HTERT RPE-1 (cell line): ENCODE data around the gene C14orf132.

Source experiments
- in situ Hi-C: fragments of 300-500 bp; cut with MboI; formaldehyde crosslinking; loops from 4 replicates; pipeline ENCODE4 v1.14.3; 2020; ENCODE audit warnings: low sequenced_read_pairs

Gene C14orf132

DNA sequence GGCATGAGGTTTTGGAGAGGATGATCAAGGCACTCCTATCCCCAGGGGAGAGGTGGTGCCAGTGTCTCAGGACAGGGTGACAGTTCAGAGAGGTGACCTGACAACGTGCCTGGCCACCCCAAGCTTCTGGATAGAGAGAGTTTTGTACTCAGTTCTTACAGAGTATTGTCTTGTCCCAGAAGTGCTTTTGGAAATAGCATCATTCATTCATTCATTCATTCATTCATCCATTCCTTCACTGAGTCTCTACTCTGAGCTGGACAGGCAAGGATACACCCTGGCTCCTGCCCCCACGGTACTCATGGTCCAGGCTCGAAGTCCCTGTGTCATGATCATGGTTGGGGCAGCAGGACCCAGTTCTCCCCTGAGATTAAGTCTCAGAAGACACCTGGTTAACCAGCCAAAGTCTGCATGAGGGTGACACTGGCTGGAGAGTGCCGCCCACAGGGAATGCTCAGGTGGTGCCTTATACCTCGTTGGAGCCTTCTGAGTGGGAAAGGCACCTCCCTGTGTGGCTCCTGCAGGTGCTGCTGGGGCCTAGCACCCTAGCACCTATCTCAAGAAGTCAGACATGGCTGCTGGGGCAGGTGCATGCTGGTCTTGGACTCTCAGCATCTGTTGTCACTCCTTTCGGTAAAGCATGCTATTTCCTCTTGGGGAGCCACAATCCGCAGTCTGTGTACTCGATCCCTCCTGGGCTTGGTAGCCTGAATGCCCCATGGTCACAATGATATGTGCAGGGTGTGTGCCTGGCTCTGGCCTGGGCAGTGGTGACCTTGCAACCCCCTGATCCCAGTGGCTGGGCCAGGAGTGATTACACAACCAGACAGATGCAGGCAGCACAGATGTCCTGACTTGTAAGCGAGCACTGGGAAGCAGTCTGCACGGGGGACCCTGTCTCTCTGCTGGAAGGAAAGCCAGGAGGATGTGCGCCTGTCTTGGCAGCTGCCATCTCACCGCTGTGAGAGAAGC, 57.8 kb downstream of the C14orf132 start:
- in situ Hi-C loops = no loop called here

DNA sequence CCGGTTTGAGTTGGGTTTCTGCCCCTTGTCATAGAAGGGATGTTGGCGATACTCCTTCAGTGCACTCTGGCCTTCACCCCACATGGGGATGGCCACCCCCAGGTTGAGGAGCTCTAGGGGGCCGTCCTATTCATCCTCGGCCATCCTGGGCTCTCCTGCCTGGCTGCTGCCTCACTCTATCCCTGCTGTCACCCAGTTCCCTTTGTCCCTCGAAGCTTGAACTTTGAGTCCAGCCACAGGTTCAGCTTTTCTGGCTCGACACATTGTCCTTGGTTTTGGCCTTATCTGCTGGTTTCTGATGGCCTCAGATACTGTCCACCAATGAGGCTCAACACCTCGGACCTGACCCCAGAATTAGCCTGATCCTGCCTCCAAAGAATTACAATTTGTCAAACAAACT, 58.6 kb downstream of the C14orf132 start:
- in situ Hi-C loops = no loop called here

DNA sequence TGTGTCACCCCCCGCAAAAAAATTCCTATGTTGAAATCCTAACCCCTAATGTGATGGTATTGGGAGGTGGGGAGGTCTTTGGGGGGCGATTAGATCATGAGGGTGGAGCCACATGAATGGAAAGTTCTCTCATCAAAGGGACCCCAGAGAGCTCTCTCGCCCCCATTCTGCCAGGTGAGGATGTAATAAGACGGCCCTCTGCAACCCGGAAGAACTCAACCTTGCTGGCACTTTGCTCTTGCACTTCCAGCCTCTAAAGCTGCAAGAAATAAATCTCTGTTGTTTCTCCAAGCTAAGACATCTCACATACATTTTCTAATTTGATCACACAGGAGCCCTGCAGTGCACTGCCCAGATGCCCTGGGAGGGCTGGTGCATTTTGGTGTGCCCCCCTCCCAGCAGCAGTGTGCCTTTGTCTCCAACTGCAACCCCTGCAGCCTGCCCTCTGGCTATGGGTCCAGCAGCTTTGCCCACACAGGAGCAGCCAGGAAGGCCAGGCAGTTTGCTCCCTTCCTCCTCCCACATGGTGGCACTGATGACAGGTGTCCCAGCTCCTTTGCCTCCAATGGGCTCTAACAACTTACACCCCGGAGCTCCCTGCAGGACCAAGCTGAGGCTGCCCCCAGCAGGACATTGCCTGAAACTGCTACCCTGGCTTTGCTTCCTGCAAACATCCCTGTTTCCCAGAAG, 59.3 kb downstream of the C14orf132 start:
- in situ Hi-C loops = no loop called here

DNA sequence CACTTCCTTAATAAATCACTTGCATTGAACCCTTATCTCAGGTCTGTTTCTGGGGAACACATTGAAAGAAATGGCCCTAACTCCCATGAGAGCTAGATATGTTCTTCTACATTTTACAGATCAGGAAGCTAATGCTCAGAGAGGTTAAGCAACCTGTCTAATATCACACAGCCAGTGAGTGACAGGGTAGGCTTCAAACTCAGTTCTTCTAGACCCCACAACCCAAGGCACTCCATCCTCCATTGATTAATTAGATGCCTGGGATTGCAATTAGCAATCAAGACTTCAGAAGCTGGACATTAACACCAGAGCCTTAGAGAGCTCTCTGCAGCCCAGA, 59.8 kb downstream of the C14orf132 start:
- in situ Hi-C loops = no loop called here

DNA sequence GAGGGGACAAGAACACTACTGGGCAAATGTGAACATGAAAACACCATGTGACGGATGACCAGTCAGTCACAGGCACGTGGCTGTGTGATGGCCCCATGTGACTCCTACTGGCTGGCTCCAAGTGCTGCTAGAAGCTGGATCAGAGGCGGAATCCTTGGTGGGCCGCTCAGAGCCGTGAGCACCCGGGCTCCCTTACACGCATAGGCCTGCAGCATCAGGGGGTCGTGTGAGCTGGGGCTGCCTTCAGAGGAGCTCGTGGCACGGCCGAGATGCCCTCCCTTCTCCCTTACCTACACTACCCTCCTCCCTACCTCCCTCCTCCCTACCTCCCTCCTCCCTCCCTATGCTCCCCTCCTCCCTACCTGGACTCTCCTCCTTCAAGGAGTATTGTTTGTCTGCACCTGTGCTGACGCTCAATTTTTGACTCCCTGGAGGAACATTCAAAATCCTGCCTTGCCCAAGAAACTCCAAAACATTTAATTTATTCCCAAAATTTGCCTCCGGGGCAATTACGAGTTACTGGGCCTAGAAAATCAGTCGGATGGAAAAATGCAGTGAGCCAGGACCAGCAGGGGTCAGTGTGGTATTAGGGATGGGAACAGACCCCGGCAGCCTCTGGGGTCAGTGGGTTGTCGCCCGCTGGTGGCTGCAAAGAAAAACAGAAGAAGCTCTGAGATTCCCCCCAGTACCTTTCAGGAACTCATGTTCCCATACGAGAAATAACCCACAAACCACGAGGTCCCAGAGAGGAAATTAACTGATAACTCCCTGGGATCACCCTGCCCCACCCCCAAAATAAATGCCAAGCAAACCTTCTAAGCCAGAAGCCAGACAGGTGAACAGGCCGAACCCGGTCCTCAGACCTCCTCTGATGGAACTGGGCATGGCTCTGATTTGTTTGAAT, 61.3 kb downstream of the C14orf132 start:
- in situ Hi-C loops = no loop called here

DNA sequence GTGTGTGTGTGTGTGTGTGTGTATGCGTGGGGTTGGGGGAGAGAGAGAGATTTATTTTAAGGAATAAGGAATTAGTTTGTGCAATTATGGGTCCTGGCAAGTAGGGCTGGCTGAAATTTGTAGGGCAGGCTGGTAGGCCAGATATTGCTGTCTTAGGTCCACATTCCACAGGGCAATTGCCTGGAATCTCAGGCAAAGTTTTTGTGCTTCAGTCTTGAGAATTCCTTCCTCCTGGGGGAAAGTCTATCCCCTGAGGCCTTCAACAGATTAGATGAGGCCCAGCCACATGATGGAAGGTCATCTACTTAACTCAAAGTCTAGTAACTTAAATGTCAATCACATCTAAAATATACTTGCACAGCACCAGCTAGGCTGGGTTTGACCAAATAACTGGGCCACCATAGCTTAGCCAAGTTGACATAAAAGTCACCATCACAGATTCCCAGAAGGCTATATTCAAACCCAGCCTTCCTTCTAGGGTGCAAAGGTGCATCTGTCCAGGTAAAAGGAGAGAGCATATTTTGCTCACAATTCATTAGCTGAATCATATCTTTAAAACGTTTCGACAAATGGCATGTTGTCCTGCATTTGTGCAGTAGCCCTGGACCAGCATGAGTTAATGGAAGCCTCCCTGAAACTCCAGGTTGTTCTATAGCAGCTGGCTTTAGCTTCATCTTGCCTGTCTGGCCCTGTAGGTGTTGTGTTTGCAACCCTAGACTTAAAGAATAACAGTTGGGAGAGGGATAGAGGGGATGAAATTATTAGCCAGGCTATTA, 63.1 kb downstream of the C14orf132 start:
- in situ Hi-C loops = no loop called here

DNA sequence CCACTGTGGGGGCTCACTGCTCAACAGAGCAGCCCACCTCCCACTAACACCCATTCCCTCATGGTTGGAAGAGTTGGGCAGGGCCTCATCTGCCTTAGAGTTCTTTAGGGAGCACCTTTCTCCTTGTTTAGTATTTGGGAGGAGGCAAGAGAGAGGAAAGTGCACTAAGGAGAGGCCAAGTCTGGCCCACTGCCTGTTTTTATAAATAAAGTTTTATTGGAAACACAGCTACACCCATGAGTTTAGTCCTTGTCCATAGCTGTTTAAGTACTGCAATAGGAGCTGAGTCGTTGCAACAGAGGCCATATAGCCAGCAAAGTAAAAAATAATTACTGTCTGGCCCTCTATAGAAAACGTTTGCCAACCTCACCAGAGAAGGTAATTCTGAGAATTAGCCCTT, 63.9 kb downstream of the C14orf132 start:
- in situ Hi-C loops = no loop called here

DNA sequence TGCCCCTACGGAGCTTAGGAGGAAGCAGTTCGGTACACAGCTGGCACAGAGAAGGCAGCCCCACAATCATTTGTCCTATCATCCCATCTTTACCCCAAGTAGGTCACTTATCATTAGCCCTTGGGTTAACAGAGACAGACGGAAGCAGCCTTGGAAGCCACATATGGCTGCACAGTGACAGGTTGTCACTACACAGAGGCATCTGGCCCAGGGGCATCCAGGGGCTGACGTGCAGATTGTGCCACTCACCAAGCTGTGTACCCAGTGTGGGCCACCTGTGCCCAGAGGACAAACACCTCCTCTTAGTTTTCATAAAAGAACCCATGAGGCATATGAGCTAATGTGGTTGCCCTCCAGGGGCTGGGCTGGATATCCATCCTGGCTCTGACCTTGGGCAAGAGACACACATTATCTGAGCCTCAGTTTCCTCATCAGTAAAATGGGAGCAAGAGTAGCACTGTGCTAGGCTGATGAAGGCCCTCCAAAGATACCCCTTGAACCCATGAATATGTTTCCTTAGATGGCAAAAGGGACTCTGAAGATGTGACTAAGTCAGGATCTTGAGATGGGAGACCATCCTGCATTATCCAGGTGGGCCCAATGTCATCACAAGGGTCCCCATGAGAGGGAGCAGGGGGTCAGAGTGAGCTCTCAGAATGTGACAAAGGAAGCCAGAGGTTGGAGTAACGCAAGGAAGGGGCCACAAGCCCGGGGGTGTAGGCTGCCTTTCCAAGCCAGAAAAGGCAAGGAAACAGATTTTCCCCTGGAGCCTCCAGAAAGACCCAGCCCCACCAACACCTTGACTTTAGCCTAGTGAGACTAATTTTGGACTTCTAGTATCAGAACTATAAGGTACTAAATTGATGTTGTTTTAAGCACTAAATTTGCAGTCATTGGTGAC, 64.6 kb downstream of the C14orf132 start:
- in situ Hi-C loops = no loop called here

DNA sequence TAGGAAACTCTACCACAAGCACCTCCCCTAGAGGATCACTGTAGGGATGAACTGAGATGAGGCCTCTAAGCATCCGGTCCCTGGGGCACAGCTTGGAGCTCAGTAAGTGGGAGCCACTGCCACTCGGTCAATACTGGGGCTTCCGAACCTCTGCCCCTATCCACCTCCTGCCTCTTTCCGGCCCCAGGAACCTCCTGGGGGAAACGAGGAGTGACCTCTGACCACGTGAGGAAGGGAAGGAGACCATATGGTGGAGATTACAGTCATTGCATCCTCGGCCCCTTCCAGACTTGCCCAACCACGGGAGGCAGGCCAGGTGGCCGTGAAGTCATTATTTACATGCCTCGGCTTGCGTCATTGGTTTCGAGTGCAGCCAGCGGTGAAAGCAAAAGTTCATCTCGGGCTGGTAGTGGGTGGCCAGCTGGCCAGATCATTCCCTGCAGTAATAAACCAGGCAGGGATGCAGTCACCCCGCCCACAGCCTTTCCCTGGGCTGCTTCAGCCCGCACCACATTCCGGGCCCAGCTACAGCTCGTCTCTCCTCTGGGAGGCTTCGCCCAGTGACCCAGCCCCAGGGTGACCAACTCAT, 65.4 kb downstream of the C14orf132 start:
- in situ Hi-C loops = no loop called here

DNA sequence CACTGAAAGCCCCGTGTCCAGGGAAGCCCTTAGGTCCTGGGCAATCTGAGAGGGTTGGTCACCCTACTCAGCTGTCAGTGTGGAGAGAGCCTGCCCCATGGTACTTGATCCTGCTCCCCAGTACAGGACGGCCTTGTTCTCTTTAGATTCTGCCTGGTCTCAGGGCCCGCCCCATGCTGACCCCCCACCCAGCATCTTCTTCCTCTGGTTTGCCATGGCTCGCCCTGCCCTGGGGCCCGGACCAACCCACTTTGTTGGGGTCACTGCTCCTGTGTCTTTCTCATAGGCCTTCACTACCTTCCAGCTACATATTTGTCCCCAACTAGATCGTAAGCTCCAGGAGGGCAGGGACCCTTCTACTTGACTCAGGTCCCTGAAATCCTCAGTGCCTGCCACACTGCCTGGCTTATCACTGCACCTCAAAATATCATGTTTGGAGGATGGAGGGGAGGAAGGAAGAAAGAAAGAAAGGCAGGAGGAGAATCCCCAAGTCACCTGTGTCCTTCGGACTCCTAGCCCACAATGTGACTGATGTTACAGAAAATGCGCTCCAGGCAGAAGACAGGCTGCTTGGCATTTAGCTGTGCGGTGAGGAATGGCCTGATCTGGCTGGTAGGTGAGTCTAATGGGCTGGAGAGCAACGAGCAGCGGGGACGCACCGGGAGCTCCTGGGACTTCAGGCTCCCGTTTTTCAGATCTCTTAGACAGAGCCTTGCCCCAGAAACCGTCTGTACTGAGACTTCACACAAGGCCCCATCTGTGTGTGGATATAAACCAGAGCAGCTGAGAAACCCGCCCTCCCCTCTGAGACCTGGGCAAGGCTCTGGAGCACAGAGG, 66.1 kb downstream of the C14orf132 start:
- in situ Hi-C loops = no loop called here

DNA sequence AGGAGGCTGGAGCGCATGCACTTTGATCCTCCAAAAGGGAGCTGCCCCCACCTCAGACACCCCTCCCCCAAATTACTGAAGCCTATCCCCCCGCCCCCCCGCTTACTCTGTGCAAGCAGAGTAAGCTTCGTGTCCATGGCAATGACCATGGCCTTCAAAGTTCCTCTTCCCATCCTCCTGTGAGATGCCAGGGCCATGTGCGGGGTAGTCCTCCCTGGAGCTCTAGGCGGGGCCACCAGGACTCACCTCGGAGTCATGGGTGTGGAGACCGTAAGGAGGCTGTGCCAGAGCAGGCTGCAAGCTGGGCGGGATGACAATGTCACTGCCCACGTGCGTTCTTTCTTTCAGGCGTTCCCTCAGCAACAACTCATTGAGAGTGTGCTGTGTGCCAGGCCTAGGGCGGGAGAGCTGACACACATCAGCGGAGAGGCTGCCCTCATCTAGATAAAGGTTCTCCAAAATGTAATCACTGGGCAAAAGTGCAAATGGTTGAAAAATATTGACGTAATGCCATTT, 66.8 kb downstream of the C14orf132 start:
- in situ Hi-C loops = no loop called here

DNA sequence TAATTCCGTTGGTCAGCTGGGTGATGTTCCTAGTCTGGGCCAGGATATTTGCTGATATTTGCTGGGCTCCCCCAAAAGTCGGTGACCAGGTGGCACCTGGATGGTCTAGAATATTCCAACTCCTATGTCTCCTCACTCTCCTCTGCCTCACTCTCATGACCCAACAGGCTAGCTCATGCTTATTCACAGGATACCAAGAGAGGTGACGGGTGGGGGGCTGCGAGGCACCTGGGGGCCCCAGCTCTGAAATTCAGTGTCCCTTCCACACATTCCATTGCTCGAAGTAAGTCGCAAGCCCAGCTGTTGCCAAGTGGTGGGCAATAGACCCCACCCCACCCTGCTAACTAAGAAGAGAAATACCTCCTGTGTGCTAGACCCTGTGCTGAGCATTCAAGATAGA, 67.7 kb downstream of the C14orf132 start:
- in situ Hi-C loops = no loop called here

DNA sequence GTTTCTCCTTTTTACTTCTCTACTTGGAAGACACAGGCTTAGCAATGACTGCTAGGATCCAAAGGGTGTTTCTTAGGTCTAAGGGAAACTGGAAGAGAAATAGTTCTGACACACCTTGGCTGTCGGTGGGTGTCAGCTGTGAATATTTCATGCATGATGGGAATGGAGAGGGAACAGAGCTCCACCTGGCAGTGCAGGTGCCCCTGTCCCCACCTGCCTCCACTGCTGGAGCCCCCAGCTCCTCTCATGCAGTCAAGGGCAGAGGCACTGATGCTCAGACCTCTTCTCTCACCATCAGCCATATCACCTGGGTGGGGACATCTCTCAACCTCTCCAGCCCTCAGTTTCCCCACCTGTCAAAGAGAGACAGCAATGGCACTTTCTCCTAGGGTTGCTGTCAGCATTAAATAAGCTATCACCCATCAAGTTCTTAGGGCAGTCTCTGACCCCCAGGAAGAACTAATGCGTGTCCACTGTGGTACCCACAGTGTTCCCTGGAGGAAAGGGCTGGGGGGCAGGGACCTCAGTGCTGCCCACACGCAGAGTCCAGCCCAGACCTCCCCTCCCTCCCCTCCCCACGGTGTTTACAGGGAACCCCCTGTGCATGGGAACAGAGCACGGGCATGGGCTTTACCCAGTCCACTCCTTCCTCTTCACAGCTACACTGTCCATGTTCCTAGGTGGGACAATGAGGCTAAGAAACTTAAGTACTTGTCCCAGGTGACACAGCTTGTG, 69.1 kb downstream of the C14orf132 start:
- in situ Hi-C loops = no loop called here

DNA sequence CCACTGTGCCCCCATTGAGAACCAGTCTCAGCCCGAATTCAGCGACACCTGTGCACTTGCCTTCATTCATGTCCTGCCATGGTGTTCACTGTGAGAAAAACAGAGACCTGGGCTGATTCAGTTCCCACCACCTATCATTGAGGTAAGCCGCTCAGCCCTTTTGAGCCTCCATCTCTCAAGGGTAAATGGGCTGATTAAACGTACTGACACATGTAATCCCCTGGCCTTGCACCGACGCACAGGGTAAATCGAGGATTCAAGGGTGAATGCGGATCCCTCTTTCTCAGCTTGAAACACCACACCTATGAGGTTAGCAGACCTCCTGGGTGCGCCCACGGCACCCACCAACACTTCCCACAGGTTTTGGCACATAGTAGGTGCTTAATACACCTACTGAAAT, 69.7 kb downstream of the C14orf132 start:
- in situ Hi-C loops = no loop called here

DNA sequence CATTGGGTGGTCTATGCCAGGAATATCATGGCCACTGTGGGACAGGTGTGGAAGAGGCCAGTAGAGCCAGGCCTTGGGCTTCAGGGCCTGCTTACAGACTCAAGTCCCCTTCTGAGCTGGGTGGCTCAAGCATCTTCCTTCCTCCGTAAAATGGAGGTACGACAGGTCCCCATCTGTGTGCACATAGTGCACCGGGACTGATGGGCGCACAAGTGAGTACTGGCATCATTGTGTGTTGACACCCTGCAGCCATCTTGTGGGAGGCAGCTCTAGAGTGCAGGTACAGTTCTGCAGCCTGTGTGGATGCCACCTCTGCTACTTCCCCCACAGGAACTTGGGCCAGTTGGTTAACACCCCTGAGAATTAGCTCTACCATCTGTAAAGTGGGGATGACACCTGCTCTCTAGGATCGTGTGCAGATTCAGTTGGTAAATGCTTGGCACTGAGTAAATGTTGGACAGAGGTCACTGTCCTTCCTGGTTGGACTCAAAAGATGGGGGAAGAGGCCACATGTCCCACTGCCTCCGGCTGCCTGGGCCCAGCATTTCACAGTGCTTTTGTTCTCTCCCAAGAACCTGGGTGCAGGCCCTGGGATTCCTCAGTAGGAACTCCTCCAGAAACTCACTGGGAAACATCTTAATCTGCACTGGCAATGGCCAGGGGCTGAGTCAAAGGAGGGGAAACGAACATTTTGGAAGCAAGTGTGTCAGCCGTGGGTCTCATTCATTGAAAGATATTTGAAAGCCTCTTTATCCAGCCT, 70.6 kb downstream of the C14orf132 start:
- in situ Hi-C loops = no loop called here

DNA sequence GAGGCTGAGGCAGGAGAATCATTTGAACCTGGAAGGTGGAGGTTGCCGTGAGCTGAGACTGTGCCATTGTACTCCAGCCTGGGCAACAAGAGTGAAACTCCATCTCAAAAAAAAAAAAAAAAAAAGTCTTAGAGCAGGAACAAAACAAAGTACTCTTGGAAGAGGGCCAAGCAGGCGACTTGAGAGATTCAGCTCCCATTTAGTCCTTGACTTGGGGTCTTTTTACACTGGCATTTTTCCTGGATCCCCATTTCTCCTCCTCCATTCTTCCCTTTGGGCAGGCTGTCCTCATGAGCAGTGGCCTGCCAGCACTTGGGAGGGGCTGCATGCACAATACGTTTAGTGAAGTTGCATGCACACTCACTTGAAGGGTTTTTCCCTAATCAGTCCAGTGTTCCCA, 72.9 kb downstream of the C14orf132 start:
- in situ Hi-C loops = no loop called here

DNA sequence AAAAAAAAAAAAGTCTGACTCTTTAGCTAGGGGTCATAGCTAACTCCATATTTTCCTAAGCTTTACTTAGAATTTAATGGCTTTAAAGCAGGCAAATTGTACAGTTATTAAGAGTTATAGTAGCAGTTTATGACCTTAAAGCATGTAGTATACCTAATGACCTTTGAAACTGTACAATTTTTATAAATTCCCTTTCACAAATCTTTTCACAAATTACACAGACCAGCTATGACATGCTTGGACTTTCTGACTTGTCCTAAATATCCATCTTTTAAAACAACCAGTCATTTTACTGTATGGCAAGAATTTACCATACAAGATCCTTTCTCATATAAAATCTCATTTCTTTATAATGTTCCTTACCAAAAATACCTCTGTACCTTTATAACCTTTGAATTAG, 74.8 kb downstream of the C14orf132 start:
- in situ Hi-C loops = no loop called here
